A673 (cell line): ENCODE results near the gene CPNE5.

Experiments
- CTCF ChIP-seq: fragments of 300-800, 200-600 bp; sonication (generic); conservative IDR thresholded peaks from 2 replicates; pipeline ENCODE4 v1.5.1; 2017; ENCODE audit warnings: low read depth, mild to moderate bottlenecking, antibody characterized with exemption, low read length, moderate library complexity, mixed read lengths
- EZH2 ChIP-seq: fragments of 200-600 bp; sonication (generic); IDR thresholded peaks from 2 replicates; pipeline ENCODE4 v1.6.1; 2017; ENCODE audit warnings: borderline replicate concordance, low read depth, mild to moderate bottlenecking, mixed read lengths, antibody characterized with exemption, low read length; ENCODE audit not compliant: poor library complexity, severe bottlenecking

GRCh38 chr6:36840432-36841403 lies 1.5 kb upstream of the CPNE5 start:
- no peak for TF ChIP-seq CTCF
- TF ChIP-seq EZH2: no peak
